ENCODE data around the gene FUNDC2.
"Not testable (repeated sequence)": the region's sequence is repeated elsewhere in the genome, so short reads cannot be mapped to it uniquely, and the experiment has no call there.

Gene FUNDC2

GRCh38 chrX:155005190-155005589 is 21.5 kb upstream of the FUNDC2 start:
- no peak for TF ChIP-seq CTCF (IDR thresholded peaks at IDR 0.05)
- no peak for DNase-seq (ENCODE audit: low spot score)
- Histone ChIP-seq H3K27ac (no peak overlapping the region), H3K4me3 (no peak overlapping the region)

GRCh38 chrX:155006379-155006778 is 20.3 kb upstream of the FUNDC2 start:
- DNase-seq (ENCODE audit: low spot score); H3K4me3 ChIP-seq; H3K27ac ChIP-seq: not testable (repeated sequence)

GRCh38 chrX:155006913-155007671 is 19.6 kb upstream of the FUNDC2 start:
- H3K4me3 ChIP-seq; DNase-seq (ENCODE audit: low spot score): not testable (repeated sequence)
- peak overlapping the region in 1 of 2 donors; percentile 6 for H3K27ac ChIP-seq

GRCh38 chrX:155008578-155008977 is 18.1 kb upstream of the FUNDC2 start:
- H3K4me3 ChIP-seq; DNase-seq (ENCODE audit: low spot score); H3K27ac ChIP-seq: not testable (repeated sequence)

- no peak for DNase-seq (ENCODE audit: low spot score)
- Histone ChIP-seq H3K4me3 (no peak overlapping the region), H3K27ac (peak overlapping the region in 1 of 2 donors; percentile 28)
- TF ChIP-seq CTCF (IDR thresholded peaks at IDR 0.05) = no peak
These were observed 16.6 kb upstream of the FUNDC2 start for GRCh38 chrX:155009994-155010472.

- DNase-seq (ENCODE audit: low spot score) = no peak
- no peak for TF ChIP-seq CTCF (IDR thresholded peaks at IDR 0.05)
- Histone ChIP-seq H3K27ac (no peak overlapping the region), H3K4me3 (no peak overlapping the region)
These were observed 6.1 kb upstream of the FUNDC2 start for GRCh38 chrX:155020591-155020990.

- no peak for DNase-seq (ENCODE audit: low spot score)
- no peak for TF ChIP-seq CTCF (IDR thresholded peaks at IDR 0.05)
- Histone ChIP-seq H3K4me3 (no peak within 1 kb of the TSS), H3K27ac (no peak within 1 kb of the TSS)
These were observed 4.1 kb upstream of the FUNDC2 start, which contains the start of gene F8 for GRCh38 chrX:155022585-155022984. TSS of gene F8 (minus strand) at chrX:155022723. CDS start at chrX:155022552, 171 bp downstream.

GRCh38 chrX:155023907-155024833 is 2.5 kb upstream of the FUNDC2 start:
- Histone ChIP-seq H3K27ac (no peak overlapping the region), H3K4me3 (no peak overlapping the region)
- no peak for TF ChIP-seq CTCF (IDR thresholded peaks at IDR 0.05)
- no peak for DNase-seq (ENCODE audit: low spot score)

Measured in coronary artery (tissue), 2 donors.